NCI-H1436 treated with DMSO at 0.1 percent for 48 hours (cell line): ENCODE data around the gene KRTAP3-2.

Source experiments
- DNase-seq: peaks from one replicate; lab custom pipeline; 2025; lab: John Stamatoyannopoulos, UW

The KRTAP3-2 gene

GRCh38 chr17:41010441-41010840, 10.7 kb upstream of the KRTAP3-2 start:
- DNase-seq = no peak

GRCh38 chr17:41009936-41010335, 10.2 kb upstream of the KRTAP3-2 start:
- DNase-seq = no peak

GRCh38 chr17:41009301-41009760, 9.6 kb upstream of the KRTAP3-2 start:
- DNase-seq = no peak

GRCh38 chr17:41008811-41009210, 9.1 kb upstream of the KRTAP3-2 start, which contains the start of gene KRTAP3-1:
Gene KRTAP3-1, minus strand, starts transcription at chr17:41009128. Its CDS starts 54 bp downstream, at chr17:41009074.
- DNase-seq = no peak

- DNase-seq = peak; percentile 89
Measured at GRCh38 chr17:41004397-41004796, 4.7 kb upstream of the KRTAP3-2 start.

GRCh38 chr17:41003926-41004325, 4.2 kb upstream of the KRTAP3-2 start:
- peak; percentile 89 for DNase-seq

- no peak for DNase-seq
Measured at GRCh38 chr17:41002814-41003213, 3.1 kb upstream of the KRTAP3-2 start.

GRCh38 chr17:41001795-41002194, 2.1 kb upstream of the KRTAP3-2 start:
- DNase-seq = no peak

GRCh38 chr17:40997361-40997760, 2.3 kb downstream of the KRTAP3-2 start:
- no peak for DNase-seq

- DNase-seq = no peak
Measured at GRCh38 chr17:40996829-40997228, 2.9 kb downstream of the KRTAP3-2 start.

GRCh38 chr17:40995116-40995515, 4.6 kb downstream of the KRTAP3-2 start:
- DNase-seq = no peak

- peak; percentile 99 for DNase-seq
Measured at GRCh38 chr17:40993839-40994238, 5.9 kb downstream of the KRTAP3-2 start, which contains the start of gene KRTAP3-3. Gene KRTAP3-3, minus strand, starts transcription at chr17:40994164. Its CDS starts 67 bp downstream, at chr17:40994097.

GRCh38 chr17:40993084-40993483, 6.6 kb downstream of the KRTAP3-2 start:
- no peak for DNase-seq

- DNase-seq = no peak
Measured at GRCh38 chr17:40992666-40993065, 7.0 kb downstream of the KRTAP3-2 start.

GRCh38 chr17:40986920-40987319, 12.8 kb downstream of the KRTAP3-2 start:
- DNase-seq = no peak

GRCh38 chr17:40984226-40984625, 15.5 kb downstream of the KRTAP3-2 start, which contains the start of gene KRT40:
Gene KRT40, minus strand, starts transcription at chr17:40984326. Its CDS starts 53 bp downstream, at chr17:40984273.
- no peak for DNase-seq

GRCh38 chr17:40981115-40981514, 18.6 kb downstream of the KRTAP3-2 start:
- DNase-seq = no peak

- DNase-seq = no peak
Measured at GRCh38 chr17:40980596-40980995, 19.1 kb downstream of the KRTAP3-2 start.

GRCh38 chr17:40980117-40980516, 19.6 kb downstream of the KRTAP3-2 start:
- DNase-seq = no peak

GRCh38 chr17:40978575-40979151, 21.0 kb downstream of the KRTAP3-2 start:
- no peak for DNase-seq

GRCh38 chr17:40975516-40975915, 24.2 kb downstream of the KRTAP3-2 start:
- DNase-seq = no peak

GRCh38 chr17:40974366-40974765, 25.3 kb downstream of the KRTAP3-2 start:
- DNase-seq = no peak

GRCh38 chr17:40967582-40967981, 32.1 kb downstream of the KRTAP3-2 start:
- DNase-seq = no peak

- DNase-seq = no peak
Measured at GRCh38 chr17:40966848-40967247, 32.9 kb downstream of the KRTAP3-2 start, which contains the start of gene KRT39. Gene KRT39, minus strand, starts transcription at chr17:40966948. Its CDS starts 92 bp downstream, at chr17:40966856.
